Mesothelial cell of epicardium (in vitro differentiated cells): Measurements from ENCODE around the gene IGF2. TPM values are rescaled to one million over a fixed set of nuclear protein-coding genes. Genes with fewer than 3 reads are reported as not detected.
"Not testable (repeated sequence)": the region's sequence is repeated elsewhere in the genome, so short reads cannot be mapped to it uniquely, and the experiment has no call there.

Experiments used
- DNase-seq, 2 experiments: peaks; one replicate each; pipeline ENCODE4 v3.0.0; 2021; ENCODE audit warnings: low spot score in 2 of 2; ENCODE audit not compliant: unreplicated experiment in 2 of 2
- H3K27ac Mint-ChIP-seq: 2 replicates; pipeline ENCODE4 v1.8.0; 2021; ENCODE audit warnings: mixed read lengths
- H3K27me3 Mint-ChIP-seq: 2 replicates; pipeline ENCODE4 v1.8.0; 2021; ENCODE audit warnings: low read depth, mixed read lengths
- H3K36me3 Mint-ChIP-seq: 2 replicates; pipeline ENCODE4 v1.8.0; 2021; ENCODE audit warnings: mixed read lengths
- H3K4me1 Mint-ChIP-seq: 2 replicates; pipeline ENCODE4 v1.8.0; 2021; ENCODE audit warnings: mixed read lengths
- H3K4me3 Mint-ChIP-seq: 2 replicates; pipeline ENCODE4 v1.8.0; 2021; ENCODE audit warnings: mild to moderate bottlenecking, moderate library complexity, mixed read lengths
- H3K9me3 Mint-ChIP-seq: 2 replicates; pipeline ENCODE4 v1.8.0; 2021; ENCODE audit warnings: mixed read lengths
- total RNA-seq: library from RNA; stranded (reverse); gene quantifications from 3 replicates; pipeline ENCODE4 v1.2.1, GENCODE V29; 2021
- TF ChIP-seq, protein P1 (sequence below): fragments of 200-600 bp; sonication (generic); IDR thresholded peaks from one replicate; pipeline ENCODE4 v1.5.0; 2021; ENCODE audit warnings: antibody characterized with exemption; ENCODE audit not compliant: unreplicated experiment

Gene IGF2
- total RNA-seq, 1 donor from 2014 or later = 3,009 TPM

DNA sequence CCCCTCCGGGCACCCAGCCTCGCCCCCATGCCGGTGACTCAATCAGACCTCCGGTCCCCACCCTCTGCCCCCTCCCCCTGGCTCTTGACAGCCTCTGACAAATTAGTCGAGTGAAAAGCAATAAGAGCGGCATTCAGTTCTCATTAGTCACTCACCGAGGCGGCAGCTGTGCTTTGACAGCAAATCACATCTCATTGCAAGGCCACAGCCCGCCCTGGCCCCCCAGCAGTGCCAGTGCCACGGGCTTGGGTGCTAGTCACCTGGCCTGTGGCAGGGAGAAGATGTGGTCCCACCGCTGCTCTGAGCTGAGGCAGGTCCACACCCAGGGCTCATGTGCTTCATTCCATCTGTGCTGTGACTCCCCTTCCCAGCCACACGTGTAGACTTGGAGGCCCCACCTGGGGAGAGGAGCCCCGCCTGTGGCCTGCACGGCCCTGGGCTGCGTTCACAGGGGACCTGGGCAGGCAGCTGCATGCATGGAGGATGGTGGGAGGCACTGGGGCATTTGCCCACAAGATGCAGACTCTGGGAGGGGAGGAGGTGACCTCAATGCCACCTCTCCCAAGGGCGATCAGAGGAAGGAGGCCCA, 39.8 kb upstream of the IGF2 start:
- H3K27ac Mint-ChIP-seq = no peak overlapping the region
- no peak for DNase-seq
- no peaks in the 10 kb centered on the region for H3K9me3 Mint-ChIP-seq
- H3K4me3 Mint-ChIP-seq = no peak overlapping the region
- TF ChIP-seq, protein P1, sequence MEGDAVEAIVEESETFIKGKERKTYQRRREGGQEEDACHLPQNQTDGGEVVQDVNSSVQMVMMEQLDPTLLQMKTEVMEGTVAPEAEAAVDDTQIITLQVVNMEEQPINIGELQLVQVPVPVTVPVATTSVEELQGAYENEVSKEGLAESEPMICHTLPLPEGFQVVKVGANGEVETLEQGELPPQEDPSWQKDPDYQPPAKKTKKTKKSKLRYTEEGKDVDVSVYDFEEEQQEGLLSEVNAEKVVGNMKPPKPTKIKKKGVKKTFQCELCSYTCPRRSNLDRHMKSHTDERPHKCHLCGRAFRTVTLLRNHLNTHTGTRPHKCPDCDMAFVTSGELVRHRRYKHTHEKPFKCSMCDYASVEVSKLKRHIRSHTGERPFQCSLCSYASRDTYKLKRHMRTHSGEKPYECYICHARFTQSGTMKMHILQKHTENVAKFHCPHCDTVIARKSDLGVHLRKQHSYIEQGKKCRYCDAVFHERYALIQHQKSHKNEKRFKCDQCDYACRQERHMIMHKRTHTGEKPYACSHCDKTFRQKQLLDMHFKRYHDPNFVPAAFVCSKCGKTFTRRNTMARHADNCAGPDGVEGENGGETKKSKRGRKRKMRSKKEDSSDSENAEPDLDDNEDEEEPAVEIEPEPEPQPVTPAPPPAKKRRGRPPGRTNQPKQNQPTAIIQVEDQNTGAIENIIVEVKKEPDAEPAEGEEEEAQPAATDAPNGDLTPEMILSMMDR = no peak
- H3K27me3 Mint-ChIP-seq = peaks cover 8% of the 10 kb centered on the region
- peaks cover 13% of the 10 kb centered on the region for H3K4me1 Mint-ChIP-seq
- no peaks in the 10 kb centered on the region for H3K36me3 Mint-ChIP-seq

DNA sequence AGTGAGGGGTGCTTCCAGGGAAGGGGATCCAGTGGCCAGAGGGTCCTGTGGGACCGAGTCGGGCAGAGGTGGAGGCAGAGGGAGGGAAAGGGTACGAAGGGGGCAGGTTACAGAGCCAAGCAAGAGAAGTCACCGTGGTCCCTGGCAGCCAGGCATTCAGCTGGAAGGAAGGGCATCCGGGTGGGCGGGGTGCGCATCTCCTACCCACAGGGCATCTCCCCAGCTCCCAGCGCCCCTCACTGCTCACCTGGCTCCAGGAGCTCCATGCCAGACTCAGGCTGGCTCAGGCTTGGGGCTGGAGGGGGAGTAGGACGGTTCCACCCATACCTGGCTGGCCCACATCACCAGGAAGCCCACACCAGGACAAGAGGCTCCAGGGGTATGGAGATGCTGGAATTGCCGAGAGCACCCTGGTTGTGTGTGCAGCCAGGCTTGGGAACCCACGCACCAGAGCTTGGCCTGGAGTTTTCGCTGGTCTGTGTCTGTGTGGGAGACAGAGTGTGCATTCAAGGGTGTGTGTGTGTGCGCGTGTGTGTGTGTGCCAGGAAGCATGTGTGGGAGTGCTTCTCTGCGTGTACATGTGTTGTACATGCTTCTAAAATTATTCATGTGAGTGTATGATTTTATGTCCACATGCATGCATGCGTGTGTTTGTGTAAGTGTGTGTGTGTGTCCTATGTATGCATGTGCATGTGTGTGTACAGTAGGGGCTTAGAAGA, 39.0 kb upstream of the IGF2 start:
- not testable (repeated sequence) for H3K27ac Mint-ChIP-seq, H3K36me3 Mint-ChIP-seq, DNase-seq, H3K9me3 Mint-ChIP-seq, H3K4me3 Mint-ChIP-seq, H3K27me3 Mint-ChIP-seq
- H3K4me1 Mint-ChIP-seq = peaks cover 13% of the 10 kb centered on the region

DNA sequence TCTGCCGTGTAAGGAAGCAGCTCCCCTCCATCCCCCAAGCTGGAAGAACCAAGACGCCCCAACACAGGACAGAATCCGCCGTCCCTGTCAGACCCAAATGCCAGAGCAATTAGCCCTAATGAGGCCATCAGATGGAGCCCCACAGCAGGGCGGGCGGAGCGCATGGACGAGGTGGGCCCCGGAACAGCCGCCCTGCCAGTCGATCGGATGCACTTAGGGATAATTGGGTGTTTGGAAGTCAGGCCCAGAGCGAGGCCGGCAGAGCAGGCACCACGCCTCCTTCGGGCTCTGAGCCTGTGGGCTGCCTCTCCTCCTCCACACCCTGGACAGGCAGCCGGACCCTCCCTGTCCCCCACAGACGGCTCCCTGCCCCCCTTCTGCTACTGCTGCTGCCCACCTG, 37.9 kb upstream of the IGF2 start:
- Mint-ChIP-seq H3K4me1 (peaks cover 14% of the 10 kb centered on the region), H3K27ac (no peak overlapping the region), H3K27me3 (peaks cover 3% of the 10 kb centered on the region)

DNA sequence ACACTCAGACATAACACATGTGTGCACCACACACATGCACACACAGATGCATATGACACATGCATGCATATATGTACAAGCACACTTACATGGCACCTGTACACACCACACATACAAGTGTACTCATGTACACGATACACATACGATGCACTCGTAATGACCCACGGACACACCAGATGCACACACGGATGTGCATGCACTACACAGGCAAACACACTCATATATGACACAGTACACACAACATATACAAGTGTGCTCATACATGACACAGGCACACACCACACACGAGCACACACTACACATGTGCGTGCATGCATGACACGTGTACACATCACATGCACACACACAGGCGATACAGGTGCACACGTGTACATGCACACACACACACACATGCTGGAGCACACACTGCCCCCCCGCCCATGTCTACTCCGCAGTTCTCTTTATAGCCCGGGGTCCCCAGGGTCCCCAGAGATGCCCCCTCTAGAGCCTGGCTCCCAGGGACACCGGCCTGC, 37.3 kb upstream of the IGF2 start:
- Mint-ChIP-seq H3K36me3 (no peaks in the 10 kb centered on the region), H3K4me3 (no peak overlapping the region), H3K27ac (no peak overlapping the region), H3K27me3 (peaks cover 3% of the 10 kb centered on the region), H3K4me1 (peaks cover 17% of the 10 kb centered on the region), H3K9me3 (no peaks in the 10 kb centered on the region)
- DNase-seq = no peak
- TF ChIP-seq, protein P1 = no peak

More for the DNA sequence above, 37.9 kb upstream of the IGF2 start:
- H3K9me3 Mint-ChIP-seq = no peaks in the 10 kb centered on the region
- no peak overlapping the region for H3K4me3 Mint-ChIP-seq
- H3K36me3 Mint-ChIP-seq = no peaks in the 10 kb centered on the region
- DNase-seq = no peak
- TF ChIP-seq, protein P1 = no peak

DNA sequence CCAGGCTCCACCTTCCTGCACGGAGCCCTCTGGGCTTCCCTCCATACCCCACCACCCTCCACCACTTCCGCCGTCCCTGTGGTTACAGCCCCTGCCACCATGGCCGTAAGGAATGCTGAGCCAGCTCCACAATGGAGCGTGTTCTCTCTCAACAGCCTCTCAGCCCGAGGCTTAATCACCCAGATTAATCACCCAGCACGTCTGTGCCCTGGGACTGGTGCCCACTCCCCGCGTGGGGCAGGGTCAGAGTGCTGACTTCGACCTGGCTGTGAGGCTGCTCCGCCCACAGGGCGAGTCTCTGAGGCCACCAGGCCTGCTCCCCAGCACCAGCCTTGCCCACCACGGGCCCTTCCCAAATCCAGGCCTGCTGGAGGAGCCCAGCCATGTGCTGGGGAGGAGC, 36.5 kb upstream of the IGF2 start:
- Mint-ChIP-seq H3K27ac (no peak overlapping the region), H3K9me3 (no peaks in the 10 kb centered on the region)
- DNase-seq = no peak

DNA sequence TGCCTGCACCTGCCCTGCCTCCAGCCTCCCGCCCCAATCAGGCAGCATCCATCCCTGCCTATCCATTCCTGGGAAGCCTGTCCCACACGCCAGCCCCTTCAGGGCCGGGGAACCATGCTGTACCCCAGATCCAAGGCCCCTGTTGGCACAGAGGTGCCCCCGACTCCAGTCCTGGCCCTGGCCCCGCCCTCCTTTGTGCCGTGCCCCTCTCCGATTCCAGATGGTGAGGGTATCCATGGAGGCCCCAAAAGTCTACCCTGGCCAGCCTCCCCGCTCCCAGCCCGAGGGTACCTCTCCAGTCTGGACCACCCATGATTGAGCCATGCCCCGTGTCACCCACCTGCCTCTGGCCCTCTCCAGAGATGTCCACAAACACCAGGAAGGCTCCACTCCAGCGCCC, 35.2 kb upstream of the IGF2 start:
- Mint-ChIP-seq H3K36me3 (no peaks in the 10 kb centered on the region), H3K9me3 (no peaks in the 10 kb centered on the region), H3K4me1 (peaks cover 17% of the 10 kb centered on the region), H3K27me3 (peaks cover 3% of the 10 kb centered on the region), H3K4me3 (no peak overlapping the region), H3K27ac (no peak overlapping the region)
- TF ChIP-seq, protein P1 = no peak
- DNase-seq = no peak

More for the DNA sequence above, 36.5 kb upstream of the IGF2 start:
- H3K36me3 Mint-ChIP-seq = no peaks in the 10 kb centered on the region
- H3K27me3 Mint-ChIP-seq = peaks cover 3% of the 10 kb centered on the region
- TF ChIP-seq, protein P1 = no peak
- H3K4me3 Mint-ChIP-seq = no peak overlapping the region
- peaks cover 17% of the 10 kb centered on the region for H3K4me1 Mint-ChIP-seq
